HepG2 (cell line): ENCODE results near the gene C4orf54. TPM values are rescaled to one million over a fixed set of nuclear protein-coding genes. Genes with fewer than 3 reads are reported as not detected.

ENCODE experiments used
- ATAC-seq: fragments of 200-7000 bp; cut with Tn5 transposase; 3 replicates; pipeline ENCODE4 v1.9.1; 2020; ENCODE audit warnings: mild to moderate bottlenecking, moderate library complexity
- BruUV-seq: library from RNA; stranded (reverse); fragments of 400-500 nt; replicated peaks from 2 replicates; lab custom pipeline; 2021; lab: Mats Ljungman, UMichigan
- CTCF ChIA-PET: fragments of 300-600 bp; formaldehyde crosslinking; extraction: SDS; loops from one replicate; lab custom pipeline; 2021; ENCODE audit warnings: low total read pairs, inconsistent platforms, low intra/inter-chr PET ratio; lab: Yijun Ruan, JAX
- POLR2A ChIA-PET: fragments of 350-600 bp; sonication (Branson Sonifier 250); formaldehyde crosslinking; loops from one replicate; lab custom pipeline; 2020; ENCODE audit warnings: antibody characterized with exemption, inconsistent platforms; lab: Yijun Ruan, JAX
- DNase-seq: peaks from one replicate; pipeline ENCODE4 v3.0.0-alpha.2; 2015; ENCODE audit warnings: low spot score
- FAIRE-seq: peaks from 3 replicates; lab custom pipeline; 2011; peaks lifted over from hg19 to GRCh38; lab: Jason Lieb, UNC
- H2AFZ ChIP-seq: one replicate; pipeline ENCODE4 v1.6.1; 2011; ENCODE audit warnings: low read length, inconsistent platforms
- H3K27ac ChIP-seq: fragments of 300-600 bp; 3 replicates; pipeline ENCODE4 v1.8.0; 2011; ENCODE audit warnings: mixed run types, mild to moderate bottlenecking, mixed read lengths, low read length, inconsistent platforms; ENCODE audit not compliant: insufficient read depth; ENCODE audit errors: extremely low read length
- H3K27me3 ChIP-seq, 2 experiments: fragments of 200-600 bp in 1 of 2; 2 replicates in 1 of 2; 3 replicates in 1 of 2; pipeline versions ENCODE4 v1.6.0 to v1.8.0; 2011; ENCODE audit warnings: low read length in 2 of 2, mild to moderate bottlenecking in 2 of 2, moderate library complexity in 2 of 2, inconsistent platforms in 1 of 2; ENCODE audit not compliant: insufficient read depth in 2 of 2, control insufficient read depth in 1 of 2
- H3K36me3 ChIP-seq, 2 experiments: fragments of 200-600 bp in 1 of 2; replicated peaks in 1 of 2; 2 replicates in 1 of 2; 3 replicates in 1 of 2; pipeline versions ENCODE4 v1.5.1 to v1.8.0; 2011; ENCODE audit warnings: low read length in 2 of 2, inconsistent platforms in 1 of 2; ENCODE audit not compliant: insufficient read depth in 2 of 2, control insufficient read depth in 1 of 2
- H3K4me1 ChIP-seq: 2 replicates; pipeline ENCODE4 v1.5.1; 2012; ENCODE audit warnings: low read length, inconsistent platforms; ENCODE audit not compliant: insufficient read depth
- H3K4me2 ChIP-seq: 2 replicates; pipeline ENCODE4 v1.6.0; 2011; ENCODE audit warnings: low read depth, low read length, inconsistent platforms
- H3K4me3 ChIP-seq, 3 experiments: fragments of 200-600 bp in 1 of 3; sonication (generic), shearing (Covaris generic) in 1 of 3; replicated peaks in 1 of 3; 2 replicates each; pipeline ENCODE4 v1.5.1; 2011 to 2016; ENCODE audit warnings: low read length in 3 of 3, inconsistent platforms in 2 of 3, low read depth in 2 of 3, mild to moderate bottlenecking in 2 of 3, control low read depth in 1 of 3, mixed read lengths in 1 of 3; ENCODE audit not compliant: insufficient read depth in 1 of 3
- H3K79me2 ChIP-seq: one replicate; pipeline ENCODE4 v1.6.1; 2011; ENCODE audit warnings: low read length, inconsistent platforms; ENCODE audit not compliant: insufficient read depth
- H3K9ac ChIP-seq: 2 replicates; pipeline ENCODE4 v1.6.0; 2011; ENCODE audit warnings: mild to moderate bottlenecking, low read depth, low read length, inconsistent platforms; ENCODE audit not compliant: insufficient read depth
- H3K9me3 ChIP-seq: 2 replicates; pipeline ENCODE4 v1.5.1; 2012; ENCODE audit warnings: mild to moderate bottlenecking, low read length
- H4K20me1 ChIP-seq: 2 replicates; pipeline ENCODE4 v1.6.0; 2011; ENCODE audit warnings: inconsistent platforms, mild to moderate bottlenecking, low read length, moderate library complexity; ENCODE audit not compliant: insufficient read depth
- MLX ChIP-seq: IDR thresholded peaks from 2 replicates; pipeline ENCODE4 v1.6.1; 2016
- SPEN ChIP-seq: sonication (generic); formaldehyde crosslinking; IDR thresholded peaks from 2 replicates; pipeline ENCODE4 v1.5.1; 2020; ENCODE audit warnings: low read depth, mild to moderate bottlenecking, missing genetic modification reagents
- ZBTB3 ChIP-seq: sonication (generic); formaldehyde crosslinking; IDR thresholded peaks from 2 replicates; pipeline ENCODE4 v1.4.0; 2020; ENCODE audit warnings: low read depth, mild to moderate bottlenecking, moderate library complexity, missing genetic modification reagents, borderline replicate concordance
- ZNF142 ChIP-seq: sonication (generic); formaldehyde crosslinking; IDR thresholded peaks from 2 replicates; pipeline ENCODE4 v1.4.0; 2020; ENCODE audit warnings: missing genetic modification reagents
- WGBS: methylation state at CpG from one replicate; pipeline ENCODE4 v1.1.6; 2017; ENCODE audit warnings: low lambda C conversion rate; 5-methylcytosine and 5-hydroxymethylcytosine counted together
- in situ Hi-C: cut with HindIII; loops from 2 replicates; pipeline ENCODE4 v1.10.0; 2017; ENCODE audit warnings: low pct_unique_long_range_greater_than_20kb; ENCODE audit not compliant: extremely low pct_ligation_motif_present
- intact Hi-C: fragments of 100-400 bp; cut with micrococcal nuclease; formaldehyde crosslinking; loops from one replicate; pipeline ENCODE4 v1.10.0; 2022; ENCODE audit not compliant: unreplicated experiment
- polyA plus RNA-seq, 8 experiments: library from polyadenylated mRNA; depleted of rRNA in 3 of 8; stranded (reverse) in 7 of 8; unstranded in 1 of 8; fragments of >200 nt; fragmentation: Illumina TruSeq in 4 of 8; extraction: Trizol in 4 of 8; gene quantifications; 2 replicates each; pipeline versions ENCODE4 v1.2.1 to v1.2.3, GENCODE V29; 2011 to 2016; ENCODE audit warnings: low read depth in 4 of 8, missing spikeins in 1 of 8, mixed read lengths in 1 of 8; ENCODE audit not compliant: insufficient read depth in 1 of 8
- total RNA-seq, 5 experiments: library from RNA; depleted of rRNA; stranded (reverse); fragments of >200 nt; fragmentation: Illumina TruSeq; extraction: Trizol; gene quantifications; 2 replicates each; pipeline ENCODE4 v1.2.3, GENCODE V29; 2016; ENCODE audit warnings: low read depth in 1 of 5

Gene C4orf54
- total and polyA plus RNA-seq, 2 of the 13 experiments (the other 11 are each of a cell fraction or from before 2014, with no cell fraction given) = not detected

- Histone ChIP-seq H2AFZ (no peak overlapping the region), H3K9me3 (no peaks in the 10 kb centered on the region), H3K4me2 (no peak overlapping the region), H3K27me3 (no peaks in the 10 kb centered on the region), H3K27ac (no peak overlapping the region), H3K4me3 (no peak overlapping the region), H3K79me2 (no peaks in the 10 kb centered on the region), H3K9ac (no peak overlapping the region), H4K20me1 (no peaks in the 10 kb centered on the region), H3K4me1 (no peaks in the 10 kb centered on the region), H3K36me3 (peaks cover 8 to 68% of the 10 kb centered on the region in 2 experiments)
- TF ChIP-seq ZBTB3 (CRISPR knock-in tag) (no peak), MLX (CRISPR knock-in tag) (no peak), SPEN (CRISPR knock-in tag) (no peak), ZNF142 (no peak)
- FAIRE-seq (no peak), DNase-seq (no peak), ATAC-seq (no peak)
- no TSS peak for BruUV-seq
- ChIA-PET POLR2A (no interaction called here), CTCF (no interaction called here)
- 94% methylated on average over 1 of the region's 1 CpG for WGBS
- intact Hi-C loops = no loop called here
- in situ Hi-C loops = no loop called here
These were observed 40.3 kb downstream of the C4orf54 start for GRCh38 chr4:99617374-99617773.
